GM12878 (cell line): ENCODE measurements around the gene RSPRY1. TPM values are rescaled to one million over a fixed set of nuclear protein-coding genes. Genes with fewer than 3 reads are reported as not detected.

Source experiments
- ATAC-seq: fragments of 200-7000 bp; cut with Tn5 transposase; 3 replicates; pipeline ENCODE4 v1.9.1; 2020; ENCODE audit warnings: mild to moderate bottlenecking, moderate library complexity
- BruUV-seq: library from RNA; stranded (reverse); fragments of 400-500 nt; replicated peaks from 2 replicates; lab custom pipeline; 2021; lab: Mats Ljungman, UMichigan
- CTCF ChIA-PET: fragments of 300-600 bp; sonication (Branson Sonifier 250); formaldehyde crosslinking; extraction: SDS; loops from one replicate; lab custom pipeline; 2021; ENCODE audit warnings: inconsistent platforms; lab: Yijun Ruan, JAX
- POLR2A ChIA-PET: fragments of 350-600 bp; formaldehyde crosslinking; extraction: SDS; loops from one replicate; lab custom pipeline; 2021; ENCODE audit warnings: inconsistent platforms; lab: Charles Lee
- RAD21 ChIA-PET: fragments of 300-600 bp; sonication (Branson Sonifier 250); formaldehyde crosslinking; loops from one replicate; lab custom pipeline; 2023; ENCODE audit warnings: antibody characterized with exemption; ENCODE audit not compliant: unreplicated experiment; lab: Charles Lee
- SMC1A ChIA-PET: fragments of 300-600 bp; sonication (Branson Sonifier 250); formaldehyde crosslinking; loops from one replicate; lab custom pipeline; 2023; ENCODE audit not compliant: unreplicated experiment, uncharacterized antibody; lab: Charles Lee
- DNase-seq: peaks from one replicate; pipeline ENCODE4 v3.0.0-alpha.2; 2011; ENCODE audit warnings: low read depth, low spot score
- FAIRE-seq: peaks from 3 replicates; lab custom pipeline; 2011; peaks lifted over from hg19 to GRCh38; lab: Jason Lieb, UNC
- H2AFZ ChIP-seq: 2 replicates; pipeline ENCODE4 v1.6.0; 2011; ENCODE audit warnings: low read depth, low read length, control low read depth; ENCODE audit not compliant: control insufficient read depth
- H3K27ac ChIP-seq: 2 replicates; pipeline ENCODE4 v1.5.1; 2011; ENCODE audit warnings: control low read depth; ENCODE audit not compliant: control insufficient read depth, insufficient read depth
- H3K27me3 ChIP-seq, 2 experiments: replicated peaks in 1 of 2; 2 replicates each; pipeline versions ENCODE4 v1.6.0 to v1.6.1; 2011; ENCODE audit warnings: low read length in 1 of 2; ENCODE audit not compliant: control insufficient read depth in 2 of 2, insufficient read depth in 2 of 2
- H3K36me3 ChIP-seq, 2 experiments: 2 replicates each; pipeline ENCODE4 v1.5.1; 2011; ENCODE audit warnings: low read length in 1 of 2; ENCODE audit not compliant: control insufficient read depth in 2 of 2, insufficient read depth in 2 of 2
- H3K4me1 ChIP-seq: 2 replicates; pipeline ENCODE4 v1.6.1; 2011; ENCODE audit warnings: mild to moderate bottlenecking, low read length, moderate library complexity, mixed read lengths; ENCODE audit not compliant: control insufficient read depth, insufficient read depth
- H3K4me2 ChIP-seq: 2 replicates; pipeline ENCODE4 v1.6.0; 2011; ENCODE audit warnings: control low read depth; ENCODE audit not compliant: control insufficient read depth, insufficient read depth
- H3K4me3 ChIP-seq: fragments of 200-600 bp; sonication (generic); 2 replicates; pipeline ENCODE4 v1.5.1; 2016
- H3K79me2 ChIP-seq: 2 replicates; pipeline ENCODE4 v1.6.0; 2011; ENCODE audit warnings: low read length; ENCODE audit not compliant: control insufficient read depth, insufficient read depth
- H3K9ac ChIP-seq: 2 replicates; pipeline ENCODE4 v1.8.0; 2011; ENCODE audit warnings: low read length, control low read depth, mixed read lengths; ENCODE audit not compliant: control insufficient read depth, insufficient read depth
- H3K9me3 ChIP-seq: replicated peaks from 3 replicates; pipeline ENCODE4 v1.5.1; 2011; ENCODE audit warnings: mild to moderate bottlenecking, low read length; ENCODE audit not compliant: control insufficient read depth, insufficient read depth
- H4K20me1 ChIP-seq: 2 replicates; pipeline ENCODE4 v1.6.0; 2011; ENCODE audit not compliant: control insufficient read depth, insufficient read depth
- CBX3 ChIP-seq: fragments of 200-600 bp; sonication (generic); IDR thresholded peaks from 2 replicates; pipeline ENCODE4 v1.6.1; 2016; ENCODE audit warnings: low read depth, borderline replicate concordance
- HDGF ChIP-seq: fragments of 450-650 bp; IDR thresholded peaks from 2 replicates; pipeline ENCODE4 v1.6.1; 2016; ENCODE audit warnings: antibody characterized with exemption
- IRF4 ChIP-seq: IDR thresholded peaks from 2 replicates; pipeline ENCODE4 v1.6.1; 2011; ENCODE audit warnings: low read depth, low read length
- JUNB ChIP-seq: IDR thresholded peaks from 2 replicates; pipeline ENCODE4 v1.6.1; 2016; ENCODE audit warnings: antibody characterized with exemption, mild to moderate bottlenecking
- MYC ChIP-seq: IDR thresholded peaks from 2 replicates; pipeline ENCODE4 v1.6.1; 2011; ENCODE audit warnings: mild to moderate bottlenecking, low read length, moderate library complexity, inconsistent platforms; ENCODE audit not compliant: insufficient read depth, insufficient replicate concordance, insufficient read length, severe bottlenecking
- NFYA ChIP-seq: IDR thresholded peaks from 2 replicates; pipeline ENCODE4 v1.6.1; 2011; ENCODE audit warnings: low read depth, mild to moderate bottlenecking, low read length, improper control_type of control experiment, borderline replicate concordance
- NKRF ChIP-seq: fragments of 450-650 bp; conservative IDR thresholded peaks from 2 replicates; pipeline ENCODE4 v1.6.1; 2017; ENCODE audit warnings: mild to moderate bottlenecking, moderate library complexity
- NR2C2 ChIP-seq: IDR thresholded peaks from 2 replicates; pipeline ENCODE4 v1.6.1; 2011; ENCODE audit warnings: borderline replicate concordance, low read depth; ENCODE audit not compliant: control insufficient read depth, insufficient read length
- POLR2AphosphoS5 ChIP-seq: IDR thresholded peaks from 2 replicates; pipeline ENCODE4 v1.6.1; 2011; ENCODE audit warnings: mild to moderate bottlenecking, low read length, inconsistent platforms
- USF2 ChIP-seq: IDR thresholded peaks from 2 replicates; pipeline ENCODE4 v1.6.1; 2011; ENCODE audit warnings: low read depth, low read length, improper control_type of control experiment, borderline replicate concordance
- ZBTB11 ChIP-seq: fragments of 450-650 bp; formaldehyde crosslinking; IDR thresholded peaks from 2 replicates; pipeline ENCODE4 v1.5.0; 2022; ENCODE audit warnings: mild to moderate bottlenecking, missing genetic modification characterization
- WGBS: methylation state at CpG from one replicate; pipeline ENCODE4 v1.1.6; 2016; ENCODE audit warnings: low lambda C conversion rate; ENCODE audit not compliant: insufficient replicate concordance, insufficient coverage; ENCODE audit errors: missing lambda C conversion rate; 5-methylcytosine and 5-hydroxymethylcytosine counted together
- in situ Hi-C: fragments of 300-500 bp; cut with MboI; formaldehyde crosslinking; loops from 9 replicates; pipeline ENCODE4 v1.14.3; 2018; ENCODE audit warnings: mixed read lengths
- intact Hi-C: fragments of 100-400 bp; cut with micrococcal nuclease; formaldehyde crosslinking; loops from one replicate; pipeline ENCODE4 v1.14.2; 2022; ENCODE audit not compliant: unreplicated experiment
- polyA plus RNA-seq, 11 experiments: library from polyadenylated mRNA; depleted of rRNA in 4 of 11; unstranded in 6 of 11; stranded (reverse) in 5 of 11; fragments of >200 nt; fragmentation: Nextera tagmentation in 4 of 11; fragmentation: Illumina TruSeq in 1 of 11; extraction: Ambion mirVana in 4 of 11; extraction: Trizol in 1 of 11; gene quantifications; 1 replicate in 1 of 11; 2 replicates in 10 of 11; pipeline versions ENCODE4 v1.2.1 to v1.2.3, GENCODE V29; 2011 to 2016; ENCODE audit warnings: inconsistent platforms in 2 of 11, missing spikeins in 2 of 11, low read depth in 1 of 11
- total RNA-seq, 4 experiments: library from RNA; depleted of rRNA in 3 of 4; stranded (reverse); fragments of >200 nt in 3 of 4; fragmentation: Illumina TruSeq in 1 of 4; extraction: Trizol in 1 of 4; gene quantifications; 2 replicates each; pipeline versions ENCODE4 v1.2.1 to v1.2.3, GENCODE V29; 2013 to 2021

RSPRY1 gene
- total and polyA plus RNA-seq, 10 of the 15 experiments (the other 5 are each of a cell fraction or from before 2014, with no cell fraction given): 18.5 to 57.0 (median 41.2) TPM

- peaks cover 5% of the 10 kb centered on the region for H3K79me2 ChIP-seq
- ATAC-seq (peak; percentile 96), DNase-seq (peak; percentile 84), FAIRE-seq (peak; percentile 78)
- ChIA-PET SMC1A (interaction anchor here (0.9 to 8.4 kb wide), 7 partner anchors 9 to 151 kb away, joined by 3 to 39 read pairs (median 5); partner anchors contain the start of genes PSME3IP1 and RSPRY1), CTCF (interaction anchor here (0.5 to 1.6 kb wide), 8 partner anchors 9 to 172 kb away, joined by 3 to 6 read pairs (median 3); no protein-coding TSS in a partner anchor), RAD21 (interaction anchor here (0.8 to 3.7 kb wide), 3 partner anchors 15 to 55 kb away, joined by 3 to 19 read pairs (median 4); no protein-coding TSS in a partner anchor), POLR2A (interaction anchor here (0.6 to 7.1 kb wide), 9 partner anchors 9 to 152 kb away, joined by 3 to 35 read pairs (median 4); no protein-coding TSS in a partner anchor)
- in situ Hi-C loops (no loop called here), intact Hi-C loops (loop anchor here (1.0 to 2.0 kb wide), 3 partner anchors 40 to 172 kb away; partner anchors contain the start of gene PLLP)
- BruUV-seq: no TSS peak
- H2AFZ ChIP-seq: peak within 1 kb of the TSS; percentile 80
- no peaks in the 10 kb centered on the region for H4K20me1 ChIP-seq
- under 1% methylated on average over 74 of the region's 77 CpGs for WGBS
- peak within 1 kb of the TSS; percentile 73 for H3K4me3 ChIP-seq
- H3K36me3 ChIP-seq: peaks cover 0 to 7% of the 10 kb centered on the region in 2 experiments; a peak in 2 of 4 replicates
- peak within 1 kb of the TSS; percentile 75 for H3K27ac ChIP-seq
- H3K9ac ChIP-seq: peak within 1 kb of the TSS; percentile 89
- peaks cover 21% of the 10 kb centered on the region for H3K4me1 ChIP-seq
- H3K4me2 ChIP-seq: peak within 1 kb of the TSS; percentile 75
- H3K9me3 ChIP-seq: no peaks in the 10 kb centered on the region
- H3K27me3 ChIP-seq: no peaks in the 10 kb centered on the region
- peak; percentile 47; the same call in 1 of the 2 replicates for TF ChIP-seq HDGF
- TF ChIP-seq POLR2AphosphoS5: peak; percentile 87
- TF ChIP-seq USF2: no peak
- no peak for TF ChIP-seq NR2C2
- TF ChIP-seq ZBTB11: no peak
- no peak for TF ChIP-seq IRF4
- TF ChIP-seq JUNB: no peak
- no peak for TF ChIP-seq CBX3
- TF ChIP-seq MYC: no peak
- peak; percentile 84 for TF ChIP-seq NKRF
- no peak for TF ChIP-seq NFYA
These were observed 58.8 kb downstream of the RSPRY1 start, which contains the start of gene ARL2BP for GRCh38 chr16:57244767-57245471. ARL2BP (plus strand) TSS chr16:57245259; CDS start chr16:57245368, 109 bp downstream.
